ENCODE measurements around the gene CNOT10.
"Not testable (repeated sequence)": the region's sequence is repeated elsewhere in the genome, so short reads cannot be mapped to it uniquely, and the experiment has no call there.

Gene CNOT10

DNA sequence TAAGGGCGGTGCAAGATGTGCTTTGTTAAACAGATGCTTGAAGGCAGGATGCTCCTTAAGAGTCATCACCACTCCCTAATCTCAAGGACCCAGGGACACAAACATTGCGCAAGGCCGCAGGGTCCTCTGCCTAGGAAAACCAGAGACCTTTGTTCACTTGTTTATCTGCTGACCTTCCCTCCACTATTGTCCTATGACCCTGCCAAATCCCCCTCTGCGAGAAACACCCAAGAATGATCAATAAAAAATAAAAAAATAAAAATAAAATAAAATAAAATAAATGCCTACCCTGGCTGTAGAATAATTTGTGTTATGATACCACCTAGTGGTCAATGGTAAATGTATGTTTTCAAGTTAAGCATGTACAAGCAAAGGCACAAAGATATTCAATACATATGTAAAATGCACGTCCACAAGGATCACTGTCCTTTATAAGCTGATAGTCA, 20.3 kb upstream of the CNOT10 start:
- H3K27me3 ChIP-seq (ENCODE audit: control insufficient read depth, insufficient read depth, low read length); H3K4me1 ChIP-seq (ENCODE audit: control insufficient read depth, insufficient read depth, low read length); H3K9ac ChIP-seq (ENCODE audit: low read depth, low read length); H3K36me3 ChIP-seq (ENCODE audit: control insufficient read depth, insufficient read depth, low read length); H3K9me3 ChIP-seq (ENCODE audit: control insufficient read depth, insufficient read depth, low read length); H3K4me3 ChIP-seq (ENCODE audit: low read depth, low read length): not testable (repeated sequence)

- no peak overlapping the region for H3K4me3 ChIP-seq (ENCODE audit: low read depth, low read length)
- H3K27me3 ChIP-seq (ENCODE audit: control insufficient read depth, insufficient read depth, low read length), result no peaks in the 10 kb centered on the region
- peaks cover 5% of the 10 kb centered on the region for H3K9me3 ChIP-seq (ENCODE audit: control insufficient read depth, insufficient read depth, low read length)
- H3K4me1 ChIP-seq (ENCODE audit: control insufficient read depth, insufficient read depth, low read length), result no peaks in the 10 kb centered on the region
- H3K9ac ChIP-seq (ENCODE audit: low read depth, low read length), result no peak overlapping the region
- H3K36me3 ChIP-seq (ENCODE audit: control insufficient read depth, insufficient read depth, low read length), result peaks cover 3% of the 10 kb centered on the region
Measured at GRCh38 chr3:32667072-32667582, 17.9 kb upstream of the CNOT10 start.

DNA sequence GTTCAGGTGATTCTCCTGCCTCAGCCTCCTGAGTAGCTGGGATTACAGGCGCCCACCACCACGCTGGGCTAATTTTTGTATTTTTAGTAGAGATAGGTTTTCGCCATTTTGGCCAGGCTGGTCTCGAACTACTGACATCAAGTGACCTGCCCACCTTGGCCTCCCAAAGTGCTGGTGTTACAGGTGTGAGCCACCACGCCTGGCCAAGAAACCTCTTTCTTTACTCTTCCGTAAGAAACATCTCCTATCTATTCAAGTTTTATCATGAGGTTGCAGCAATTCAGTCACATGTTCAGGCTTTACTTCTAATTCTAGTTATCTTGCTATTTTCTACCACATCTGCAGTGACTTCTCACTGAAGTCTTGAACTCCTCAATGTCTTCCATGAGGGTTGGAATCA, 15.8 kb upstream of the CNOT10 start:
- not testable (repeated sequence) for H3K36me3 ChIP-seq (ENCODE audit: control insufficient read depth, insufficient read depth, low read length); H3K9me3 ChIP-seq (ENCODE audit: control insufficient read depth, insufficient read depth, low read length); H3K4me3 ChIP-seq (ENCODE audit: low read depth, low read length); H3K4me1 ChIP-seq (ENCODE audit: control insufficient read depth, insufficient read depth, low read length); H3K27me3 ChIP-seq (ENCODE audit: control insufficient read depth, insufficient read depth, low read length); H3K9ac ChIP-seq (ENCODE audit: low read depth, low read length)

- not testable (repeated sequence) for H3K4me1 ChIP-seq (ENCODE audit: control insufficient read depth, insufficient read depth, low read length); H3K9me3 ChIP-seq (ENCODE audit: control insufficient read depth, insufficient read depth, low read length); H3K4me3 ChIP-seq (ENCODE audit: low read depth, low read length); H3K9ac ChIP-seq (ENCODE audit: low read depth, low read length); H3K27me3 ChIP-seq (ENCODE audit: control insufficient read depth, insufficient read depth, low read length); H3K36me3 ChIP-seq (ENCODE audit: control insufficient read depth, insufficient read depth, low read length)
Measured at GRCh38 chr3:32673730-32674129, 11.3 kb upstream of the CNOT10 start.

- Histone ChIP-seq H3K36me3 (ENCODE audit: control insufficient read depth, insufficient read depth, low read length) (peaks cover 3% of the 10 kb centered on the region), H3K4me3 (ENCODE audit: low read depth, low read length) (no peak overlapping the region), H3K4me1 (ENCODE audit: control insufficient read depth, insufficient read depth, low read length) (no peaks in the 10 kb centered on the region), H3K9me3 (ENCODE audit: control insufficient read depth, insufficient read depth, low read length) (peaks cover 5% of the 10 kb centered on the region), H3K9ac (ENCODE audit: low read depth, low read length) (no peak overlapping the region), H3K27me3 (ENCODE audit: control insufficient read depth, insufficient read depth, low read length) (no peaks in the 10 kb centered on the region)
Measured at GRCh38 chr3:32675164-32675563, 9.8 kb upstream of the CNOT10 start.

GRCh38 chr3:32675650-32676049, 9.3 kb upstream of the CNOT10 start:
- peaks cover 3% of the 10 kb centered on the region for H3K9me3 ChIP-seq (ENCODE audit: control insufficient read depth, insufficient read depth, low read length)
- no peak overlapping the region for H3K9ac ChIP-seq (ENCODE audit: low read depth, low read length)
- H3K36me3 ChIP-seq (ENCODE audit: control insufficient read depth, insufficient read depth, low read length), result peaks cover 3% of the 10 kb centered on the region
- no peak overlapping the region for H3K4me3 ChIP-seq (ENCODE audit: low read depth, low read length)
- H3K4me1 ChIP-seq (ENCODE audit: control insufficient read depth, insufficient read depth, low read length), result no peaks in the 10 kb centered on the region
- no peaks in the 10 kb centered on the region for H3K27me3 ChIP-seq (ENCODE audit: control insufficient read depth, insufficient read depth, low read length)

DNA sequence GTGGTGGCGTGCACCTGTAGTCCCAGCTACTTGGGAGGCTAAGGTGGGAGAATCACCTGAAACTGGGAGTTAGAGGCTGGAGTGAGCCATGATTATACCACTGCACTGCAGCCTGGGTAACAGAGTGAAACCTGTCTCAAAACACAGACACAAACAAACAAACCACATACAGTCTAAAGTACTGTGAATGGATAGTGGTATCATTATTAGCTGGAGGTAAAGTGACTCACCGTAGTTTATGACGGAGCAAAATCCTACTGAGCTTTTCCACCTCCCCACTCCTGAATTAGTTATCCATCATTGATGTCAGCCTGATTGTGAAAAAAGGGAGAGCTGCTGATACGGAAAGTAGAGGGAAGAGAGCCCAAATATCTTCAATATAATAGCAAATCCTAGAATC, 3.2 kb upstream of the CNOT10 start:
- peaks cover 11% of the 10 kb centered on the region for H3K4me1 ChIP-seq (ENCODE audit: control insufficient read depth, insufficient read depth, low read length)
- H3K27me3 ChIP-seq (ENCODE audit: control insufficient read depth, insufficient read depth, low read length), result no peaks in the 10 kb centered on the region
- H3K9me3 ChIP-seq (ENCODE audit: control insufficient read depth, insufficient read depth, low read length), result no peaks in the 10 kb centered on the region
- H3K4me3 ChIP-seq (ENCODE audit: low read depth, low read length), result no peak overlapping the region
- no peak overlapping the region for H3K9ac ChIP-seq (ENCODE audit: low read depth, low read length)
- no peaks in the 10 kb centered on the region for H3K36me3 ChIP-seq (ENCODE audit: control insufficient read depth, insufficient read depth, low read length)

- Histone ChIP-seq H3K36me3 (ENCODE audit: control insufficient read depth, insufficient read depth, low read length) (no peaks in the 10 kb centered on the region), H3K4me1 (ENCODE audit: control insufficient read depth, insufficient read depth, low read length) (peaks cover 11% of the 10 kb centered on the region), H3K9me3 (ENCODE audit: control insufficient read depth, insufficient read depth, low read length) (no peaks in the 10 kb centered on the region), H3K4me3 (ENCODE audit: low read depth, low read length) (peak overlapping the region; percentile 92), H3K27me3 (ENCODE audit: control insufficient read depth, insufficient read depth, low read length) (no peaks in the 10 kb centered on the region), H3K9ac (ENCODE audit: low read depth, low read length) (no peak overlapping the region)
Measured at GRCh38 chr3:32684029-32684799, 774 bp upstream of the CNOT10 start.

DNA sequence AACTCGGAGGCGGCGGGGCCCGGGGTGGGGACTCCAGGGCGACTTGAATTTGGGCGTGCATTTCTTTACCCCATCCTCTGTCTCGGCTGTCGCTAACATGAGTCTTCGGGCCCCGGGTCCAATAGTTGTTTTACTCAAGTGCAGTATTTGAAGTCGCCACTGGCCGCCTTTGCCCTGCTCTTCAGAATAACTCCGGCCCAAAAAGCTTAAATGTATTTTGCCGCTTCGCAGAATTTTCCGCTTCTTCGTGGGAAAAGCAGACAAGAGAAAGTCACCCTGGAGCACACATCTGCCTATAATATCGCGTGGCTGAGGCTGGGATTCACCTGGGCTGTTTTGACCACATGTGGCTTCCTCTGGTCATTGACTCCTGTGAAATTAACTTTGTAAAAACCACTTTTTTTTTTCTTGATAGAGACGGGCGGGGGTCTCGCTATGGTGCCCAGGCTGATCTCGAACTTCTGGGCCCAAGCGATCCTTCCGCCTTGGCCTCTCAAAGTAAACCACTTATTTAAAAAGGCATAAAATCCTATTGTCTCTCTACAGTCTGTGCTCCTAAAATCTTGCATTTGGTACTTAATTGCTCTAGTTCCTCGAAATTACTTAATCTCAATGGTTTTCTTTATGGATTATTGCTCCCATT, 676 bp downstream of the CNOT10 start:
- H3K9me3 ChIP-seq (ENCODE audit: control insufficient read depth, insufficient read depth, low read length), result no peaks in the 10 kb centered on the region
- H3K36me3 ChIP-seq (ENCODE audit: control insufficient read depth, insufficient read depth, low read length), result no peaks in the 10 kb centered on the region
- H3K4me3 ChIP-seq (ENCODE audit: low read depth, low read length), result peak overlapping the region; percentile 92
- peaks cover 11% of the 10 kb centered on the region for H3K4me1 ChIP-seq (ENCODE audit: control insufficient read depth, insufficient read depth, low read length)
- H3K27me3 ChIP-seq (ENCODE audit: control insufficient read depth, insufficient read depth, low read length), result no peaks in the 10 kb centered on the region
- H3K9ac ChIP-seq (ENCODE audit: low read depth, low read length), result peak overlapping the region; percentile 65

DNA sequence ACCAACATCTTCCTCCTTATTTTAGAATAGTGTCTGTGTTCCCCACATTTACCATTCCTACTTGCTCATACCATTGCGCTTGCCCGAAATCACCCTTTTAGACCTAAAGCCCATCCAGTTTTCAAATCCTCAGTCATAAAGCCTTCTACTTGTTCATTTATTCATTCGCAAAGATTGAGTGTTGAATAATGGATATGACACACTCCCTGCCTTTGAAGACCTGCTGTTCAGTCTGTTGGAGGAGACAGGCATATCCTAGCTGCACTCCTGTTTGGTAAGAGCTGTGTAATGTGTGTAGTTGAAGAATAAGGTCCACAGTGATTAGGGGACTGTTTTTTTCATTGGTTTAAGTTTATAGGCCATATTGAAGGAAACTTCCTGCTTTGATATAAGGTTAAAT, 1.7 kb downstream of the CNOT10 start:
- Histone ChIP-seq H3K4me1 (ENCODE audit: control insufficient read depth, insufficient read depth, low read length) (peaks cover 11% of the 10 kb centered on the region), H3K36me3 (ENCODE audit: control insufficient read depth, insufficient read depth, low read length) (no peaks in the 10 kb centered on the region), H3K4me3 (ENCODE audit: low read depth, low read length) (peak overlapping the region; percentile 92), H3K27me3 (ENCODE audit: control insufficient read depth, insufficient read depth, low read length) (no peaks in the 10 kb centered on the region), H3K9me3 (ENCODE audit: control insufficient read depth, insufficient read depth, low read length) (no peaks in the 10 kb centered on the region), H3K9ac (ENCODE audit: low read depth, low read length) (no peak overlapping the region)

DNA sequence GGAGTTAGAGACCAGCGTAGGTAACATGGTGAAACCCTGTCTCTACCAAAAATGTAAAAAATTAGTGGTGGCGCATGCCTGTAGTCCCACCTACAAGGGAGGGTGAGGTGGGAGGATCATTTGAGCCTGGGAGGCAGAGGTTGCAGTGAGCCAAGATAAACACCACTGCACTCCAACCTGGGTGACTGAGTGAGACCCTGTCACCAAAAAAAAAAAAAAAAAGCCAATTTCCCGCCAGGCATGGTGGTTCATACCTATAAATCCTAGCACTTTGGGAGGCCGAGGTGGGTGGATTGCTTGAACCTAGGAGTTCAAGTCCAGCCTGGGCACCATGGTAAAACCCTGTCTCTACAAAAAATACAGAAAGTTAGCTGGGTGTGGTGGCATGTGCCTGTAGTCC, 6.9 kb downstream of the CNOT10 start:
- Histone ChIP-seq H3K4me3 (ENCODE audit: low read depth, low read length) (no peak overlapping the region), H3K9ac (ENCODE audit: low read depth, low read length) (no peak overlapping the region), H3K27me3 (ENCODE audit: control insufficient read depth, insufficient read depth, low read length) (no peaks in the 10 kb centered on the region), H3K4me1 (ENCODE audit: control insufficient read depth, insufficient read depth, low read length) (no peaks in the 10 kb centered on the region), H3K9me3 (ENCODE audit: control insufficient read depth, insufficient read depth, low read length) (no peaks in the 10 kb centered on the region), H3K36me3 (ENCODE audit: control insufficient read depth, insufficient read depth, low read length) (no peaks in the 10 kb centered on the region)

GRCh38 chr3:32696523-32696922, 11.5 kb downstream of the CNOT10 start:
- no peak overlapping the region for H3K9ac ChIP-seq (ENCODE audit: low read depth, low read length)
- H3K4me3 ChIP-seq (ENCODE audit: low read depth, low read length), result no peak overlapping the region
- no peaks in the 10 kb centered on the region for H3K9me3 ChIP-seq (ENCODE audit: control insufficient read depth, insufficient read depth, low read length)
- no peaks in the 10 kb centered on the region for H3K27me3 ChIP-seq (ENCODE audit: control insufficient read depth, insufficient read depth, low read length)
- H3K36me3 ChIP-seq (ENCODE audit: control insufficient read depth, insufficient read depth, low read length), result no peaks in the 10 kb centered on the region
- H3K4me1 ChIP-seq (ENCODE audit: control insufficient read depth, insufficient read depth, low read length), result no peaks in the 10 kb centered on the region
